Breast epithelium (tissue), 4 donors: ENCODE results near the gene OAS2. TPM values are rescaled to one million over a fixed set of nuclear protein-coding genes. Genes with fewer than 3 reads are reported as not detected.

Experiments
- DNase-seq, 2 donors: peaks; one replicate each; pipeline ENCODE4 v3.0.0-alpha.2; 2019; ENCODE audit warnings: low spot score in 2 of 2
- H3K27ac ChIP-seq, 2 donors: fragments of 200-600 bp; sonication (generic) in 1 of 2; one replicate each; pipeline ENCODE4 v1.5.1; 2016 to 2019; ENCODE audit warnings: mild to moderate bottlenecking in 1 of 2
- H3K27me3 ChIP-seq, 2 donors: fragments of 200-600 bp; sonication (generic) in 1 of 2; one replicate each; pipeline versions ENCODE4 v1.5.1 to v1.6.0; 2017 to 2019; ENCODE audit warnings: control low read depth in 1 of 2, mild to moderate bottlenecking in 1 of 2
- H3K36me3 ChIP-seq: fragments of 200-600 bp; one replicate; pipeline ENCODE4 v1.5.1; 2019
- H3K4me1 ChIP-seq, 2 donors: fragments of 200-600 bp; sonication (generic); one replicate each; pipeline ENCODE4 v1.5.1; 2016 to 2019; ENCODE audit warnings: control low read depth in 1 of 2
- H3K4me3 ChIP-seq, 3 donors: fragments of 200-600 bp; sonication (generic); 1 replicate in 2 of 3; 2 replicates in 1 of 3; pipeline ENCODE4 v1.5.1; 2016 to 2019; ENCODE audit warnings: mild to moderate bottlenecking in 3 of 3, moderate library complexity in 2 of 3
- H3K9me3 ChIP-seq, 2 donors: fragments of 200-600 bp; sonication (generic) in 1 of 2; one replicate each; pipeline ENCODE4 v1.5.1; 2016 to 2019; ENCODE audit warnings: control low read depth in 1 of 2
- CTCF ChIP-seq, 3 donors: fragments of 450-650 bp; IDR thresholded peaks; one replicate each; pipeline ENCODE4 v1.5.1; 2016 to 2017; ENCODE audit warnings: antibody characterized with exemption in 3 of 3, mild to moderate bottlenecking in 3 of 3, moderate library complexity in 3 of 3
- POLR2A ChIP-seq: fragments of 450-650 bp; IDR thresholded peaks from one replicate; pipeline ENCODE4 v1.6.1; 2016; ENCODE audit warnings: antibody characterized with exemption, mild to moderate bottlenecking, moderate library complexity
- POLR2AphosphoS5 ChIP-seq, 3 donors: sonication (generic); formaldehyde crosslinking; IDR thresholded peaks; one replicate each; pipeline ENCODE4 v1.6.1; 2017; ENCODE audit warnings: antibody characterized with exemption in 3 of 3
- intact Hi-C: fragments of 100-400 bp; cut with DNase I; formaldehyde crosslinking; loops from one replicate; pipeline ENCODE4 v1.15.1; 2023; ENCODE audit warnings: low total_unique reads
- total RNA-seq, 3 donors: library from RNA; depleted of rRNA; stranded (reverse); fragments of >200 nt; gene quantifications; one replicate each; pipeline ENCODE4 v1.1.0, GENCODE V29; 2016

Gene OAS2
- total RNA-seq, 3 donors from 2014 or later, result 6.2 to 9.5 (median 7.9) TPM

GRCh38 chr12:113048716-113049127, 70.4 kb downstream of the OAS2 start:
- Histone ChIP-seq H3K4me1 (no peaks in the 10 kb centered on the region), H3K27me3 (no peaks in the 10 kb centered on the region), H3K27ac (no peak overlapping the region), H3K4me3 (no peak overlapping the region), H3K9me3 (no peaks in the 10 kb centered on the region), H3K36me3 (no peaks in the 10 kb centered on the region)
- intact Hi-C loops, result loop anchor here (10.0 kb wide), 1 partner anchor 496 kb away; no protein-coding TSS in a partner anchor
- no peak for TF ChIP-seq POLR2A
- TF ChIP-seq POLR2AphosphoS5 (IDR thresholded peaks at IDR 0.05), result no peak
- TF ChIP-seq CTCF (IDR thresholded peaks at IDR 0.05), result peak; percentile 47 to 77 (median 75)
- DNase-seq, result no peak

- Histone ChIP-seq H3K9me3 (no peaks in the 10 kb centered on the region), H3K27me3 (no peaks in the 10 kb centered on the region), H3K4me3 (no peak overlapping the region), H3K36me3 (no peaks in the 10 kb centered on the region), H3K4me1 (no peaks in the 10 kb centered on the region), H3K27ac (no peak overlapping the region)
- intact Hi-C loops, result loop anchor here (10.0 kb wide), 1 partner anchor 495 kb away; no protein-coding TSS in a partner anchor
- TF ChIP-seq CTCF (IDR thresholded peaks at IDR 0.05) (peak in 1 of 3 donors; percentile 9), POLR2A (no peak), POLR2AphosphoS5 (IDR thresholded peaks at IDR 0.05) (no peak)
- no peak for DNase-seq
Observed at GRCh38 chr12:113049976-113050742, 71.8 kb downstream of the OAS2 start.

DNA sequence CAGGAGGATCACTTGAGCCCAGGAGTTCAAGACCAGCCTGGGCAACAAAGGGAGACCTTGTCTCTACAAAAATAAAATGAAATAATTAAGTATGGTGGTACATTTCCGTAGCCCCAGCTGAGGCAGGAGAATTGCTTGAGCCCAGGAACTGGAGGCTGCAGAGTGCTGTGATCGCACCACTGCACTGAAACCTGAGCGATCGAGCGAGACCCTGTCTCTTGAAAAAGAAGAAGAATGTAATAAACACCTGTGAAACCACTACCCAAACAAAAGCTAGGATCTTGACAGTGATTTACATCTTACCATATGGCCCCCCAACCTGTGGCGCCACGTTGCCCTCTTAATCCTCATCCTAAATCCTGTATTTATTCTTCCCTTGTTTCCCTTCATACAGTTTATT, 72.5 kb downstream of the OAS2 start:
- TF ChIP-seq POLR2A (no peak), POLR2AphosphoS5 (IDR thresholded peaks at IDR 0.05) (no peak), CTCF (IDR thresholded peaks at IDR 0.05) (no peak)
- no peaks in the 10 kb centered on the region for H3K4me1 ChIP-seq
- no peaks in the 10 kb centered on the region for H3K9me3 ChIP-seq
- intact Hi-C loops, result no loop called here
- no peak overlapping the region for H3K27ac ChIP-seq
- no peaks in the 10 kb centered on the region for H3K27me3 ChIP-seq
- no peak for DNase-seq
- no peaks in the 10 kb centered on the region for H3K36me3 ChIP-seq
- H3K4me3 ChIP-seq, result no peak overlapping the region

DNA sequence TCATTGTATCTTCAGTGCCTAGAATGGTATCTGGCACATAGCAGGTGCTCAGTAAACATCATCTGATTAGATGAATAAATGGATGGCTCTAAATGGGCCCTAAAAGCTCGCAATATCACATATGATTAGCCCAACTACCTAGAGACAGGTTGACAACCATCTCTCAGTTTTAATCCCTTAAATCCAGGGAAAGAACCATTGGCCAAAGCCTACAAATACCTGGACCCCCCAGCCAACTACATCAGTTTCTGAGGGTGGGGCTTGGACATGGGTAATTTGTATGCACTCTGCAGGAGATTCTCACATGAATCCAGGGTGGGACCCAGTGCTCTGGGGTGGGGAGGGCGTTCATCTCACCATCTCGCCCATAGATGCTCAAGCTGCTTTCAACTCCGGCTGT, 73.4 kb downstream of the OAS2 start:
- TF ChIP-seq POLR2A (no peak), POLR2AphosphoS5 (IDR thresholded peaks at IDR 0.05) (no peak), CTCF (IDR thresholded peaks at IDR 0.05) (no peak)
- intact Hi-C loops, result no loop called here

DNA sequence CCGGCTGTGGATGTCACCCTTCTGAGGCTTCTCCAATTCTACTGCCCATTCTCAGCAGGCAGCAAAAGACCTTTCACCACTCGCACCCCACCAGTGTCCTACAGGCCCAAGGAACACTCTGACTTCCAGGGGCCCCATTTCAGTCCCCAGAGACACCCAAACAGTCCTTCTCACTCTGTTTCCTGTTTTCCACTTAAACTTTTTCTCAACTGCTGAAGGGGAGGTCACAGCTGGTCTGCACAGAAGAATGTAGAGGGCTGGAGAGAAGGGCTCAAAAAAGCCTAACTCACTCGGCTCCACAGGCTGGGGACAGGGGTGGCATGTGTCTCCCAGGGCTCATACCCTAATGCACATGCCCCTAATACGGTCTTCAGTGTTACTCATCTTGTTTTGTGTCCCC, 74.0 kb downstream of the OAS2 start:
- Histone ChIP-seq H3K36me3 (no peaks in the 10 kb centered on the region), H3K27ac (no peak overlapping the region), H3K4me3 (no peak overlapping the region), H3K27me3 (peaks cover 0 to 7% of the 10 kb centered on the region in 2 donors), H3K4me1 (no peaks in the 10 kb centered on the region), H3K9me3 (no peaks in the 10 kb centered on the region)
- DNase-seq, result no peak
- no peak for TF ChIP-seq POLR2AphosphoS5 (IDR thresholded peaks at IDR 0.05)
- no peak for TF ChIP-seq CTCF (IDR thresholded peaks at IDR 0.05)
- TF ChIP-seq POLR2A, result no peak
- intact Hi-C loops, result no loop called here

More for the DNA sequence above, 73.4 kb downstream of the OAS2 start:
- Histone ChIP-seq H3K27me3 (peaks cover 0 to under 1% of the 10 kb centered on the region in 2 donors), H3K9me3 (no peaks in the 10 kb centered on the region), H3K36me3 (no peaks in the 10 kb centered on the region), H3K27ac (no peak overlapping the region), H3K4me3 (no peak overlapping the region), H3K4me1 (no peaks in the 10 kb centered on the region)
- DNase-seq, result no peak
